ENCODE measurements around the gene VAPA.

- TF ChIP-seq CTCF (IDR thresholded peaks at IDR 0.05; ENCODE audit: low read depth, low read length): no peak
- no peak for TF ChIP-seq EZH2phosphoT487 (IDR thresholded peaks at IDR 0.05; ENCODE audit: low read depth)
These were observed 47.9 kb upstream of the VAPA start for GRCh38 chr18:9865764-9866490.
